Type B pancreatic cell (in vitro differentiated cells): Measurements from ENCODE around the gene ASXL1. TPM values are rescaled to one million over a fixed set of nuclear protein-coding genes. Genes with fewer than 3 reads are reported as not detected.

ENCODE experiments used
- DNase-seq: peaks from one replicate; pipeline ENCODE4 v3.0.0; 2021; ENCODE audit warnings: mixed read lengths; ENCODE audit not compliant: unreplicated experiment; ENCODE audit errors: extremely low spot score
- H3K27ac Mint-ChIP-seq: 2 replicates; pipeline ENCODE4 v1.8.0; 2021; ENCODE audit warnings: mild to moderate bottlenecking, mixed read lengths
- H3K27me3 Mint-ChIP-seq: 2 replicates; pipeline ENCODE4 v1.8.0; 2021; ENCODE audit warnings: mixed read lengths
- H3K36me3 Mint-ChIP-seq: 2 replicates; pipeline ENCODE4 v1.8.0; 2021; ENCODE audit warnings: mixed read lengths
- H3K4me1 Mint-ChIP-seq: one replicate; pipeline ENCODE4 v1.8.0; 2021; ENCODE audit warnings: mixed read lengths; ENCODE audit not compliant: unreplicated experiment
- H3K4me3 Mint-ChIP-seq: 2 replicates; pipeline ENCODE4 v1.8.0; 2021; ENCODE audit warnings: mild to moderate bottlenecking, mixed read lengths
- H3K9me3 Mint-ChIP-seq: 2 replicates; pipeline ENCODE4 v1.8.0; 2021; ENCODE audit warnings: mixed read lengths
- total RNA-seq: library from RNA; stranded (reverse); gene quantifications from 2 replicates; pipeline ENCODE4 v1.2.1, GENCODE V29; 2021; ENCODE audit warnings: low replicate concordance
- TF ChIP-seq, protein P1 (sequence below): fragments of 200-600 bp; sonication (generic); conservative IDR thresholded peaks from 2 replicates; pipeline ENCODE4 v1.5.0; 2021; ENCODE audit warnings: antibody characterized with exemption, mild to moderate bottlenecking

The ASXL1 gene
- total RNA-seq, 1 donor from 2014 or later, result 157 TPM

DNA sequence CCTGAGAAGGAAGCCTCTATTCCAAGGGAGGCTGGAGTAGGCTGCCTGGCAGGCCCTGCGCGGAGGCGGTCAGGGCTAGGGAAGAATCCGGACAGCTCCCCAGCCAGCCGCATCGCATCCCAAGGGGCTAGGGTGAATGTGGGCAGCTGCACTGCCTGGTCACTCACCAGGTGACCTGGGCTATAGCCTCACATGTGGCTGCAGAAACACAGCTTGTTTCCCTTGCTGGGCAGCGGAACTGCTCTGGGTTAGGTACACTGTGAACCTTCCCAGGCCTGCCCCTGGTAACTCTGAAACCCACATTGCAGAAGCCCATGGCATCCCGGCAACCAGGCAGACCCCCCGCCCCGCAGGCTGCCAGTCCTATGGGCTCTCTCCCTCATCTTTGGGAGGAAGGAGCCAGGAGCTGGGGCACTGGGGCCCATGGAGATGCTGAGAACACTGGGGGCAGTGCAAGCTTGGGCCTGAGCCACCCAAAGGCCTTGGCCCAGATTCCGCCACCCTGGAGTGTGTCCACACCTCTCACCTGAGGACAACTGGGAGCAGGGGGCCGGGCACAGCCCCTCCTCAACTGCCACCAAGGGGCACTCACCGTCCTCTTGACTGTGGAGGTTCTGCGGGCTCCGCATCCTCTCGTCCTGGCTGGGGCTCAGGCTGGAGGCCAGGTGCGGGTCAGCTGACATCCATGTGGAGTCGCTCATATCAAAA lies 116.0 kb downstream of the ASXL1 start:
- H3K9me3 Mint-ChIP-seq, result no peaks in the 10 kb centered on the region
- H3K27me3 Mint-ChIP-seq, result no peaks in the 10 kb centered on the region
- peak overlapping the region; percentile 96 for H3K27ac Mint-ChIP-seq
- DNase-seq, result no peak
- TF ChIP-seq, protein P1, sequence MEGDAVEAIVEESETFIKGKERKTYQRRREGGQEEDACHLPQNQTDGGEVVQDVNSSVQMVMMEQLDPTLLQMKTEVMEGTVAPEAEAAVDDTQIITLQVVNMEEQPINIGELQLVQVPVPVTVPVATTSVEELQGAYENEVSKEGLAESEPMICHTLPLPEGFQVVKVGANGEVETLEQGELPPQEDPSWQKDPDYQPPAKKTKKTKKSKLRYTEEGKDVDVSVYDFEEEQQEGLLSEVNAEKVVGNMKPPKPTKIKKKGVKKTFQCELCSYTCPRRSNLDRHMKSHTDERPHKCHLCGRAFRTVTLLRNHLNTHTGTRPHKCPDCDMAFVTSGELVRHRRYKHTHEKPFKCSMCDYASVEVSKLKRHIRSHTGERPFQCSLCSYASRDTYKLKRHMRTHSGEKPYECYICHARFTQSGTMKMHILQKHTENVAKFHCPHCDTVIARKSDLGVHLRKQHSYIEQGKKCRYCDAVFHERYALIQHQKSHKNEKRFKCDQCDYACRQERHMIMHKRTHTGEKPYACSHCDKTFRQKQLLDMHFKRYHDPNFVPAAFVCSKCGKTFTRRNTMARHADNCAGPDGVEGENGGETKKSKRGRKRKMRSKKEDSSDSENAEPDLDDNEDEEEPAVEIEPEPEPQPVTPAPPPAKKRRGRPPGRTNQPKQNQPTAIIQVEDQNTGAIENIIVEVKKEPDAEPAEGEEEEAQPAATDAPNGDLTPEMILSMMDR, result no peak
- H3K36me3 Mint-ChIP-seq, result peaks cover 12% of the 10 kb centered on the region
- H3K4me3 Mint-ChIP-seq, result peak overlapping the region; percentile 83
- H3K4me1 Mint-ChIP-seq, result peaks cover 55% of the 10 kb centered on the region

GRCh38 chr20:32474717-32474966 lies 116.5 kb downstream of the ASXL1 start:
- Mint-ChIP-seq H3K4me3 (peak overlapping the region; percentile 83), H3K9me3 (no peaks in the 10 kb centered on the region), H3K27me3 (no peaks in the 10 kb centered on the region), H3K36me3 (peaks cover 12% of the 10 kb centered on the region), H3K4me1 (peaks cover 60% of the 10 kb centered on the region), H3K27ac (peak overlapping the region; percentile 96)
- no peak for DNase-seq
- TF ChIP-seq, protein P1, result no peak

GRCh38 chr20:32474967-32475811 lies 117.1 kb downstream of the ASXL1 start:
- no peaks in the 10 kb centered on the region for H3K27me3 Mint-ChIP-seq
- no peaks in the 10 kb centered on the region for H3K9me3 Mint-ChIP-seq
- H3K4me3 Mint-ChIP-seq, result peak overlapping the region; percentile 83
- H3K36me3 Mint-ChIP-seq, result peaks cover 9% of the 10 kb centered on the region
- TF ChIP-seq, protein P1, result peak; percentile 32
- peak overlapping the region; percentile 96 for H3K27ac Mint-ChIP-seq
- DNase-seq, result peak; percentile 93
- peaks cover 61% of the 10 kb centered on the region for H3K4me1 Mint-ChIP-seq

- Mint-ChIP-seq H3K4me3 (peak overlapping the region; percentile 81), H3K4me1 (peaks cover 70% of the 10 kb centered on the region), H3K9me3 (no peaks in the 10 kb centered on the region), H3K36me3 (no peaks in the 10 kb centered on the region), H3K27me3 (no peaks in the 10 kb centered on the region), H3K27ac (peak overlapping the region; percentile 96)
- DNase-seq, result no peak
- TF ChIP-seq, protein P1, result no peak
Observed at GRCh38 chr20:32476684-32477593, 118.8 kb downstream of the ASXL1 start.
